Stomach smooth muscle (tissue), 2 donors: ENCODE data around the gene FHOD3.

Source experiments
- H3K27ac ChIP-seq: one replicate; pipeline ENCODE4 v1.7.0; 2013; ENCODE audit warnings: mild to moderate bottlenecking, low read length, inconsistent platforms
- H3K27me3 ChIP-seq, 2 donors: one replicate each; pipeline ENCODE4 v1.7.0; 2013; ENCODE audit warnings: low read length in 2 of 2; ENCODE audit not compliant: insufficient read depth in 2 of 2, control insufficient read depth in 1 of 2
- H3K36me3 ChIP-seq, 2 donors: one replicate each; pipeline ENCODE4 v1.7.0; 2013; ENCODE audit warnings: low read length in 2 of 2; ENCODE audit not compliant: control insufficient read depth in 2 of 2, insufficient read depth in 2 of 2
- H3K4me1 ChIP-seq: one replicate; pipeline ENCODE4 v1.7.0; 2013; ENCODE audit warnings: low read length; ENCODE audit not compliant: control insufficient read depth, insufficient read depth
- H3K4me3 ChIP-seq, 2 donors: one replicate each; pipeline ENCODE4 v1.7.0; 2013; ENCODE audit warnings: low read length in 2 of 2
- H3K9ac ChIP-seq, 2 donors: one replicate each; pipeline ENCODE4 v1.7.0; 2013; ENCODE audit warnings: low read length in 2 of 2, mild to moderate bottlenecking in 1 of 2
- H3K9me3 ChIP-seq, 2 donors: one replicate each; pipeline ENCODE4 v1.7.0; 2013; ENCODE audit warnings: low read length in 2 of 2; ENCODE audit not compliant: control insufficient read depth in 2 of 2
- donor health status: healthy.
- donor health status: Pancreatic carcinoma.

FHOD3 gene

GRCh38 chr18:36578871-36579710, 281.6 kb downstream of the FHOD3 start:
- no peaks in the 10 kb centered on the region for H3K36me3 ChIP-seq
- H3K27me3 ChIP-seq, result no peaks in the 10 kb centered on the region
- H3K9ac ChIP-seq, result no peak overlapping the region
- H3K9me3 ChIP-seq, result no peaks in the 10 kb centered on the region
- H3K4me1 ChIP-seq, result peaks cover 10% of the 10 kb centered on the region
- H3K4me3 ChIP-seq, result no peak overlapping the region
- no peak overlapping the region for H3K27ac ChIP-seq

DNA sequence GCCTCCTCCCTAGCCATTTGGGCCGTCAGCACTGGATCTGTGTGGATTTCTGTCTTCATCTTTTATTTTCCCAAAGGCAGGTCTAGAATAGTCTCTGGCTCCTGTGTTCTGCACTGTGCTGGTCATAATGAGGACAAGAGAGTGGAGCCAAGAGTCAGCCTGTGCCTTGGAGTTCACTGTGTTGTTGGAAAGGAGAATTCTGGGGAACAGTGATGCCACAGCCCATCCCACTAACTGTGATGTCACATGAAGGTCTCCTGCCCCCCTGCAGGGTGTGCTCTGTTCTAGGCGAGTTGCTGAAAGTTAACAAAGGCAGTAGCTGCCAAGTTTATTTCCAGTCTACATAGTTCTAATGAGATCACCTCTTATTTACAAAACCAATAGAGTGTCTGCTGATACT, 282.8 kb downstream of the FHOD3 start:
- Histone ChIP-seq H3K9me3 (no peaks in the 10 kb centered on the region), H3K4me1 (peaks cover 10% of the 10 kb centered on the region), H3K9ac (no peak overlapping the region), H3K36me3 (no peaks in the 10 kb centered on the region), H3K27me3 (no peaks in the 10 kb centered on the region), H3K27ac (no peak overlapping the region), H3K4me3 (no peak overlapping the region)

DNA sequence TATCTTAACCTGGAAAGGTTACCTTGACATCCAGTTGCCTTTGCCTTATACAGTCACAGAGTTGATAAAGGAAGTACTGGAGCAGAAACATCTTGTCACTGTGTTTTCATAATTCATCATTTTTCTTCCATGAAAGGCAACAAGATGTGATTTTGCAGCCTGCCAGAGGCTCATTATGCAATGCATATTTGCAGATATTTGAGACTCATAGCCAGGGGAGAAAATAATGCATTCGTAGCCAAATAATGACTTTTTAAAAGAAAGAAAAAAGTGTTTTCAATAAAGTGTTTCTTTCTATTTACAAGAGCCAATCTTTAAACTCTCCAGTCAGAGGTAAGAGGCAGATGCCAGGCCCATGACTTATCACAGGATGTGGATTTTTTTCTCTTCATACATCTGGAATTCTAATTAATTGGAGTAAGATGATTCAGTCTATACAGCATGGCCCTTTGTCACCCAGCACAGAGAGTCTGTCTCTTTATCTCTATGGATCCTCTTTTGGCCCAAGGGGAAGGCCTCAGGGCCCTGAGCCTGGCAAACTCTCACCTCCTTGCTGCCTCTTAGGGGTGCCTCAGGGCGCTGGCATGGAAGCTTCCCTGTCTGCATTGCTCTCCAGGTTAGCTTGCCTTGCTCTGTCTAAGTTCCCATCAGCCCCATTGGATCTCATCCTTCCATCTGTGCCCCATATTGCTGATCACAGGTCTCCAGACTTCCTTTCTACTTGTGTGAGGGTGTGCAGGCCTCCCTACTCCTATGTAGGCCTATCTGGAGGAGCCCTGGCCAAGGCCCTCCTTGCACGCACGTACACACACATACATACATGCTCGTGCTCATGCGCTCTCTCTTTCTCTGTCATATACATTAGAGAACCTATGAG, 283.6 kb downstream of the FHOD3 start:
- H3K27ac ChIP-seq, result no peak overlapping the region
- no peaks in the 10 kb centered on the region for H3K9me3 ChIP-seq
- H3K36me3 ChIP-seq, result no peaks in the 10 kb centered on the region
- no peaks in the 10 kb centered on the region for H3K27me3 ChIP-seq
- H3K4me1 ChIP-seq, result peaks cover 10% of the 10 kb centered on the region
- no peak overlapping the region for H3K4me3 ChIP-seq
- H3K9ac ChIP-seq, result no peak overlapping the region

- H3K9ac ChIP-seq, result no peak overlapping the region
- H3K4me1 ChIP-seq, result peaks cover 10% of the 10 kb centered on the region
- no peak overlapping the region for H3K27ac ChIP-seq
- no peaks in the 10 kb centered on the region for H3K27me3 ChIP-seq
- no peaks in the 10 kb centered on the region for H3K9me3 ChIP-seq
- no peak overlapping the region for H3K4me3 ChIP-seq
- H3K36me3 ChIP-seq, result no peaks in the 10 kb centered on the region
Observed at GRCh38 chr18:36582988-36583745, 285.7 kb downstream of the FHOD3 start.

- Histone ChIP-seq H3K36me3 (no peaks in the 10 kb centered on the region), H3K27ac (no peak overlapping the region), H3K9ac (no peak overlapping the region), H3K4me3 (no peak overlapping the region), H3K4me1 (no peaks in the 10 kb centered on the region), H3K9me3 (no peaks in the 10 kb centered on the region), H3K27me3 (no peaks in the 10 kb centered on the region)
Observed at GRCh38 chr18:36589857-36590543, 292.5 kb downstream of the FHOD3 start.

DNA sequence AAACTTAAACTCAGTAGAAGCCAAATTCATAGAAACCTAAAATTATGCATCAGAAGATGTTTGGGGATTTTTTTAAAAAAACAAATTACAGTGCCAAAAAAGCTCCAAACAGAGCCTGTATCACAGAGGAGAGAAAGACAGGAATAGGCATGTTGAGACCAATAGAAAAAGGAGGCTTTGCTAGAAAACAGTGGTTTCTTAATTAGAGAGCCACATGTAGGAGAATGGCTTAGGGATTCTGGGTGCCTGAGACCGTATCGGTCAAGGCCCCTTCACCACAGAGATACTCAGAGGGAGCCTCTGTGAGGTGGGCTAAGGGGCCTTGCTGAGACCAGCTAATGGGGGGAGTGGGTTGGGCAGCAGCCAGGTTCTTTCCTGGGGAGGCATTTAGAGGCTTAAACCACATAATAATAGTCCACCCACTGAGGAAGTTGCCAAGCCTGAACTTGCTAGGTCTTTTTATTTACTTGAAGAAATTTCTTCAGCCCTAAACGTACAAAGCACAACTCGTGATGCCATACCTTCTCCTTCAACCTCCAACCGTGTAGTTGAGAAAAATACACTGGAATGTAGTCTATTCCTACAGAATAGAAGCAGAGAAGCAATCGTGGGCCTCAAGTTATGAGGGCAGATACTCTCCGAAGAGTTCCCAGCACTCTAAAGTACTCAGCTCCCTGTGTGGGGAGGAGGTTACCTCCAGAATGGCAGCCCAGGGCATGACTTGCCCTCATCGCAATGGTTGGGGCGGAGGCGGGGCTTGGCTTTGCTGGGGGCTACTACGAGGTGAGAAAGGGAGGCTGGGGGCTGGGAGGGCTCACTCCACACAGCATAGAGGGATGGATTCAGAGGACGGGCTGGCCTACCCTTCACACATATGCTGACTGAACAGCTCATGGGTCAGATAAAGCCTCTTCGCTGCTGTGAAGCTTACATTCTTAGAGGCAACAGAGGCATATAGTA, 293.4 kb downstream of the FHOD3 start:
- no peaks in the 10 kb centered on the region for H3K9me3 ChIP-seq
- H3K36me3 ChIP-seq, result no peaks in the 10 kb centered on the region
- no peak overlapping the region for H3K27ac ChIP-seq
- no peak overlapping the region for H3K9ac ChIP-seq
- H3K4me3 ChIP-seq, result no peak overlapping the region
- H3K4me1 ChIP-seq, result no peaks in the 10 kb centered on the region
- no peaks in the 10 kb centered on the region for H3K27me3 ChIP-seq

DNA sequence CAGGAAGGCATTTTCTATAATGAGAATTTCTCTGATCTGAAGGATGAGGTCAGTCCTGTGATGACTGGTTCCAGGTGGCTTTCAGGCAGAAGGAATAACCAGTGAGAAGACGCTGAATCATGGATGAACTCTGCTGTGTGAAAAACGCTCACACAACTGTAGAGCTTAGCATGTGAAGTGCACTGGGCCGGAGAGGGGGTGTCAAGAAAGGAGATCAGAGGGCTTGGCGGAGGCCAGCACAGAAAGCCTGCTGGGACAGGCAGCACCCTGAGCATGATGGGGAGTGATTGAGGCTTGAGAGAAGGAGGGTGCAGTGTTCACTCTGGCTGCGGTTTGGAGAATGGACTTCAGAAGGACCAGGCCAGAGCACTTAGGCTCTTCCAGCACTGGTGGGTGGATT, 294.8 kb downstream of the FHOD3 start:
- Histone ChIP-seq H3K4me1 (no peaks in the 10 kb centered on the region), H3K9me3 (no peaks in the 10 kb centered on the region), H3K36me3 (no peaks in the 10 kb centered on the region), H3K27me3 (no peaks in the 10 kb centered on the region), H3K4me3 (no peak overlapping the region), H3K27ac (no peak overlapping the region), H3K9ac (no peak overlapping the region)

DNA sequence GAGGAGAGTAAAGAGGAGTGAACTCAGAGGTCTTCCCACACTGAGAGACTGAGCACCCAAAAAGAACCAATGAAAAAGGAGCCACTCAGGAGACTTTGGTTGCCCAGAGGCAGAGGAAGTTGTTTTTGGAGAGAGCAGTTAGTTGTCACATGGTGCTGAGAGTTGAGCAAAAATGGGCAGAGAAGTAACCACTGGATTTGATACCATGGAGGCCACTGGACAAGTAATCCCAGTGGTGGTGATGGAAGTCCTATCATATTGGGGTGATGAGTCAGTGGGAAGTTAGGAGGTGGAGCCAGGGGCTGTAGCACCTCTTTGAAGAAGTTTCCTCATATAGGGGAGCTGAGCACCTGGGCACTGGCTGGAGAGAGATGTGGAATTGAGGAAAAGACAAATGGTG, 295.5 kb downstream of the FHOD3 start:
- no peak overlapping the region for H3K4me3 ChIP-seq
- no peaks in the 10 kb centered on the region for H3K9me3 ChIP-seq
- H3K9ac ChIP-seq, result no peak overlapping the region
- no peak overlapping the region for H3K27ac ChIP-seq
- H3K4me1 ChIP-seq, result no peaks in the 10 kb centered on the region
- no peaks in the 10 kb centered on the region for H3K36me3 ChIP-seq
- no peaks in the 10 kb centered on the region for H3K27me3 ChIP-seq

GRCh38 chr18:36593641-36594040, 296.1 kb downstream of the FHOD3 start:
- Histone ChIP-seq H3K9me3 (no peaks in the 10 kb centered on the region), H3K4me1 (no peaks in the 10 kb centered on the region), H3K36me3 (no peaks in the 10 kb centered on the region), H3K27me3 (no peaks in the 10 kb centered on the region), H3K4me3 (no peak overlapping the region), H3K27ac (no peak overlapping the region), H3K9ac (no peak overlapping the region)
